Hepatocyte (in vitro differentiated cells): Measurements from ENCODE around the gene SORCS2.

Experiments
- EZH2 ChIP-seq: fragments of 200-600 bp; sonication (generic); IDR thresholded peaks from 2 replicates; pipeline ENCODE4 v1.6.1; 2016; ENCODE audit warnings: antibody characterized with exemption, mild to moderate bottlenecking, borderline replicate concordance
- EZH2phosphoT487 ChIP-seq: fragments of 200-600 bp; sonication (generic); IDR thresholded peaks from one replicate; pipeline ENCODE4 v1.6.1; 2018; ENCODE audit warnings: antibody characterized with exemption, mild to moderate bottlenecking, low read depth, moderate library complexity; ENCODE audit not compliant: unreplicated experiment, severe bottlenecking
- TF ChIP-seq, protein P1 (sequence below): fragments of 200-600 bp; sonication (generic); IDR thresholded peaks from 2 replicates; pipeline ENCODE4 v1.5.1; 2016; ENCODE audit warnings: antibody characterized with exemption, mild to moderate bottlenecking; ENCODE audit not compliant: poor library complexity

DNA sequence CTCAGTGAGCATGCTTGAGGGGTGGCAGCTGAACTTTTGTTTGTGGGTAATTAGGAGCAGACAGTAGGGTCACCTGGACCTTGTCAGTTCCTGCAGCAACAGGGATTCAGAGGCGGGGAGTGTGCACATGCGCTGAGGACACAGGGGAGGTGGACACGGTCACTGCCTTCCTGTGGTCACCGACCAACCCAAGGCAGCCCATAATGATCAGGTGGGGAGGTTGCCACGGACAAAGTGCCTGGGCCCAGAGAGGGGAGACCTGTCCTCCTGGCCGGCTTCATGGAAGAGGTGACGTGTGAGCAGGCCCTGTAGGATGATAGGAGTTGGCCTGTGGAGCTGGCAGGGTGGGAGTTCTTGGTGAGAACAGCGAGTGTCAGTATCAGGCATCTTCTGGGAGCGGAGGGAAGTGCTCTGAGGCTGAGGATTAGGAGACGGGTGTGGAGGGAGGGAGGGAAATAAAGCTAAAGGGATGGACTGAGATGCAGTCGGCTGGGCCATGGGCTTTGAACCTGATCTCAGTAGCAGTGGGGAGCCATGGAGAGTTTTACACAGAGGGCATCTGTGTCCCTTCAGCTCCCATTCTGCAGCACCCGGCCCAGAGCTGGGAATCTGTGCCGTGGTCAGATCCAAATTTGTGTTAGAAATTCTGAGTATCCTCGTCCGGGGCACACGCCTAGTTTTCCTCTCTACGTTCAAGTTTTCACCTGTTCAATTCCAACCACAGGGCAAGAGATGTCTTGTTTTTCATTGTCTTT is 142.4 kb downstream of the SORCS2 start:
- TF ChIP-seq, protein P1, sequence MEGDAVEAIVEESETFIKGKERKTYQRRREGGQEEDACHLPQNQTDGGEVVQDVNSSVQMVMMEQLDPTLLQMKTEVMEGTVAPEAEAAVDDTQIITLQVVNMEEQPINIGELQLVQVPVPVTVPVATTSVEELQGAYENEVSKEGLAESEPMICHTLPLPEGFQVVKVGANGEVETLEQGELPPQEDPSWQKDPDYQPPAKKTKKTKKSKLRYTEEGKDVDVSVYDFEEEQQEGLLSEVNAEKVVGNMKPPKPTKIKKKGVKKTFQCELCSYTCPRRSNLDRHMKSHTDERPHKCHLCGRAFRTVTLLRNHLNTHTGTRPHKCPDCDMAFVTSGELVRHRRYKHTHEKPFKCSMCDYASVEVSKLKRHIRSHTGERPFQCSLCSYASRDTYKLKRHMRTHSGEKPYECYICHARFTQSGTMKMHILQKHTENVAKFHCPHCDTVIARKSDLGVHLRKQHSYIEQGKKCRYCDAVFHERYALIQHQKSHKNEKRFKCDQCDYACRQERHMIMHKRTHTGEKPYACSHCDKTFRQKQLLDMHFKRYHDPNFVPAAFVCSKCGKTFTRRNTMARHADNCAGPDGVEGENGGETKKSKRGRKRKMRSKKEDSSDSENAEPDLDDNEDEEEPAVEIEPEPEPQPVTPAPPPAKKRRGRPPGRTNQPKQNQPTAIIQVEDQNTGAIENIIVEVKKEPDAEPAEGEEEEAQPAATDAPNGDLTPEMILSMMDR: no peak
- TF ChIP-seq EZH2 (no peak), EZH2phosphoT487 (no peak)
